Activated B cell treated with CpG ODN at 0.5 μM for 24 hours (primary cell): ENCODE measurements around the gene SLC6A19. TPM values are rescaled to one million over a fixed set of nuclear protein-coding genes. Genes with fewer than 3 reads are reported as not detected.

Source experiments
- ATAC-seq: fragments of 200-7000 bp; cut with Tn5 transposase; one replicate; pipeline ENCODE4 v1.10.0; 2021; ENCODE audit warnings: low read depth, mild to moderate bottlenecking, moderate library complexity
- CTCF ChIA-PET: fragments of 350-600 bp; sonication (Branson Sonifier 250); formaldehyde crosslinking; loops from one replicate; lab custom pipeline; 2021; ENCODE audit warnings: antibody characterized with exemption; lab: Charles Lee
- POLR2A ChIA-PET: fragments of 350-600 bp; sonication (Branson Sonifier 250); formaldehyde crosslinking; loops from one replicate; lab custom pipeline; 2021; ENCODE audit warnings: antibody characterized with exemption; lab: Charles Lee
- DNase-seq: peaks from one replicate; pipeline ENCODE4 v3.0.0; 2022
- H3K27ac Mint-ChIP-seq: one replicate; pipeline ENCODE4 v1.8.0; 2020; ENCODE audit warnings: mixed read lengths
- H3K27me3 Mint-ChIP-seq: one replicate; pipeline ENCODE4 v1.8.0; 2021; ENCODE audit warnings: mixed read lengths
- H3K36me3 Mint-ChIP-seq: one replicate; pipeline ENCODE4 v1.8.0; 2021; ENCODE audit warnings: low read depth, mixed read lengths
- H3K4me1 Mint-ChIP-seq: one replicate; pipeline ENCODE4 v1.8.0; 2021; ENCODE audit warnings: mixed read lengths
- H3K4me3 Mint-ChIP-seq: one replicate; pipeline ENCODE4 v1.8.0; 2020; ENCODE audit warnings: mild to moderate bottlenecking, mixed read lengths
- H3K9me3 Mint-ChIP-seq: one replicate; pipeline ENCODE4 v1.8.0; 2020; ENCODE audit warnings: mixed read lengths
- CTCF ChIP-seq: fragments of 200-600 bp; IDR thresholded peaks from one replicate; pipeline ENCODE4 v1.8.0; 2022; ENCODE audit warnings: antibody characterized with exemption, mild to moderate bottlenecking
- intact Hi-C: fragments of 100-400 bp; cut with micrococcal nuclease; formaldehyde crosslinking; loops from one replicate; pipeline ENCODE4 v1.15.1; 2024
- total RNA-seq: library from RNA; stranded (reverse); gene quantifications from 2 replicates; pipeline ENCODE4 v1.2.3, GENCODE V29; 2022

The SLC6A19 gene
- total RNA-seq, 1 donor from 2014 or later = not detected

GRCh38 chr5:1176473-1177391, 24.7 kb upstream of the SLC6A19 start:
- CTCF ChIA-PET = no interaction called here
- Mint-ChIP-seq H3K4me3 (no peak overlapping the region), H3K27me3 (peaks cover 7% of the 10 kb centered on the region), H3K4me1 (no peaks in the 10 kb centered on the region), H3K27ac (no peak overlapping the region), H3K9me3 (no peaks in the 10 kb centered on the region), H3K36me3 (no peaks in the 10 kb centered on the region)
- DNase-seq = no peak
- intact Hi-C loops = no loop called here
- ATAC-seq = no peak
- no peak for TF ChIP-seq CTCF
- POLR2A ChIA-PET = no interaction called here

GRCh38 chr5:1177826-1178528, 23.4 kb upstream of the SLC6A19 start:
- TF ChIP-seq CTCF = no peak
- CTCF ChIA-PET = interaction anchor here (0.6 kb wide), 1 partner anchor 280 kb away, joined by 3 read pairs; no protein-coding TSS in a partner anchor
- ATAC-seq = no peak
- POLR2A ChIA-PET = no interaction called here
- no peak for DNase-seq
- intact Hi-C loops = no loop called here
- no peaks in the 10 kb centered on the region for H3K36me3 Mint-ChIP-seq
- H3K27ac Mint-ChIP-seq = no peak overlapping the region
- H3K9me3 Mint-ChIP-seq = no peaks in the 10 kb centered on the region
- no peaks in the 10 kb centered on the region for H3K4me1 Mint-ChIP-seq
- H3K4me3 Mint-ChIP-seq = no peak overlapping the region
- H3K27me3 Mint-ChIP-seq = peaks cover 7% of the 10 kb centered on the region

GRCh38 chr5:1178529-1179382, 22.6 kb upstream of the SLC6A19 start:
- ATAC-seq (no peak), DNase-seq (no peak)
- no peak for TF ChIP-seq CTCF

GRCh38 chr5:1179383-1179715, 22.0 kb upstream of the SLC6A19 start:
- no peaks in the 10 kb centered on the region for H3K4me1 Mint-ChIP-seq
- CTCF ChIA-PET = no interaction called here
- H3K27me3 Mint-ChIP-seq = peaks cover 4% of the 10 kb centered on the region
- DNase-seq = no peak
- no peak overlapping the region for H3K27ac Mint-ChIP-seq
- H3K4me3 Mint-ChIP-seq = no peak overlapping the region
- no peak for TF ChIP-seq CTCF
- no peaks in the 10 kb centered on the region for H3K9me3 Mint-ChIP-seq
- no peak for ATAC-seq
- POLR2A ChIA-PET = no interaction called here
- no peaks in the 10 kb centered on the region for H3K36me3 Mint-ChIP-seq
- intact Hi-C loops = no loop called here

More at GRCh38 chr5:1178529-1179382, 22.6 kb upstream of the SLC6A19 start:
- Mint-ChIP-seq H3K9me3 (no peaks in the 10 kb centered on the region), H3K4me3 (no peak overlapping the region), H3K27me3 (peaks cover 5% of the 10 kb centered on the region), H3K36me3 (no peaks in the 10 kb centered on the region), H3K4me1 (no peaks in the 10 kb centered on the region), H3K27ac (no peak overlapping the region)
- POLR2A ChIA-PET = no interaction called here
- intact Hi-C loops = no loop called here
- CTCF ChIA-PET = interaction anchor here (0.6 kb wide), 1 partner anchor 280 kb away, joined by 3 read pairs; no protein-coding TSS in a partner anchor
